ENCODE data around the gene ADAMTSL2. TPM values are rescaled to one million over a fixed set of nuclear protein-coding genes. Genes with fewer than 3 reads are reported as not detected.

Gene ADAMTSL2
- total RNA-seq, 1 donor from 2014 or later: 2.0 TPM

DNA sequence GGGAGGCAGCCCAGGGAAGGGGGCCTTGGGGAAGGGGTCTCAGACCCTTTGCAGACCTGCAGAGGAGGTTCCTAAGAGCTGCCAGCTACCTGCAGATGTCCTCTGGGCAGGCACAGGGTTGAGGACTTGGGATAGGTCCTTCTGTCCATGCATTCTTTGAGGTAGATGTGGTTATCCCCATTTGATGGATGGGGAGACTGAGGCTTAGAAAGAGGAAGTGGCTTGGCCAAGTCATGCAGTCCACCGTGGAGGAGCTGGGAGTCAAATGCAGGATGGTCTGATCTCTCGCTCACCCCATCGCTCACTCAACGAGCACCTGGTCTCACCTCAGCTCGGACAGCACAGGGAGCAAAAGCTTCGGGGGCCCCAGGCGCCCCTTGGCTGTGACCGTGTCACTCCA lies 20.2 kb downstream of the ADAMTSL2 start:
- intact Hi-C loops (cut with DNase I): no loop called here

GRCh38 chr9:133556354-133556753 lies 21.9 kb downstream of the ADAMTSL2 start:
- no peak for TF ChIP-seq CTCF (IDR thresholded peaks at IDR 0.05)
- no peak for TF ChIP-seq POLR2AphosphoS5 (IDR thresholded peaks at IDR 0.05; ENCODE audit: insufficient read depth in 1 of 2, low read depth in 1 of 2)
- TF ChIP-seq POLR2A (IDR thresholded peaks at IDR 0.05): no peak
- Histone ChIP-seq H3K4me1 (no peaks in the 10 kb centered on the region), H3K27ac (no peak overlapping the region), H3K4me3 (no peak overlapping the region), H3K36me3 (no peaks in the 10 kb centered on the region), H3K27me3 (no peaks in the 10 kb centered on the region), H3K9me3 (no peaks in the 10 kb centered on the region)
- no peak for DNase-seq (ENCODE audit: extremely low spot score in 2 of 2)
- intact Hi-C loops (cut with DNase I): no loop called here

More for the DNA sequence above, 20.2 kb downstream of the ADAMTSL2 start:
- Histone ChIP-seq H3K36me3 (no peaks in the 10 kb centered on the region), H3K4me1 (no peaks in the 10 kb centered on the region), H3K4me3 (no peak overlapping the region), H3K27ac (no peak overlapping the region), H3K27me3 (no peaks in the 10 kb centered on the region), H3K9me3 (no peaks in the 10 kb centered on the region)
- TF ChIP-seq CTCF (IDR thresholded peaks at IDR 0.05): no peak
- no peak for TF ChIP-seq POLR2A (IDR thresholded peaks at IDR 0.05)
- no peak for TF ChIP-seq POLR2AphosphoS5 (IDR thresholded peaks at IDR 0.05; ENCODE audit: insufficient read depth in 1 of 2, low read depth in 1 of 2)
- no peak for DNase-seq (ENCODE audit: extremely low spot score in 2 of 2)

DNA sequence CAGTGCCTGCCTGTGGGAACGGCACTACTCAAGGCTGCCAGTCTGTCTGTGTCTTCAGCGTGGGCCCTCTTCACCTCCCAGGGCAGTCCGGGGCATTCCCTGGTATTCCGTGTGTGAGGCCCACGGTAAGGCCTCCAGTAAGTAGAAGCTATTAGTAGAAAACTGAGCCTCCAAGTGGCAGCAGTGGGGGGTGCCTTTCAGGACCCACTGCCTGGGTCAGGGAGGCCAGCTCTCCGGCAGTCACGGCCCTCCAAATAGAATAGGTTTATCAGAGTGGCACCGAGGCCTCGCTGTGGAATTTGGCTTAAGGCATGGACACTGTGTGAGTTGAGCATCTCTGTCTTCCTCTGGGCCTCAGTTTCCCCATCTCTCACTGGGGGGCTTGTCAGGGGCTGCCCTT lies 23.1 kb downstream of the ADAMTSL2 start:
- no peak for TF ChIP-seq CTCF (IDR thresholded peaks at IDR 0.05)
- TF ChIP-seq POLR2A (IDR thresholded peaks at IDR 0.05): no peak
- TF ChIP-seq POLR2AphosphoS5 (IDR thresholded peaks at IDR 0.05; ENCODE audit: insufficient read depth in 1 of 2, low read depth in 1 of 2): no peak
- DNase-seq (ENCODE audit: extremely low spot score in 2 of 2): no peak
- intact Hi-C loops (cut with DNase I): no loop called here
- Histone ChIP-seq H3K9me3 (no peaks in the 10 kb centered on the region), H3K36me3 (no peaks in the 10 kb centered on the region), H3K4me1 (no peaks in the 10 kb centered on the region), H3K27me3 (no peaks in the 10 kb centered on the region), H3K27ac (no peak overlapping the region), H3K4me3 (no peak overlapping the region)

DNA sequence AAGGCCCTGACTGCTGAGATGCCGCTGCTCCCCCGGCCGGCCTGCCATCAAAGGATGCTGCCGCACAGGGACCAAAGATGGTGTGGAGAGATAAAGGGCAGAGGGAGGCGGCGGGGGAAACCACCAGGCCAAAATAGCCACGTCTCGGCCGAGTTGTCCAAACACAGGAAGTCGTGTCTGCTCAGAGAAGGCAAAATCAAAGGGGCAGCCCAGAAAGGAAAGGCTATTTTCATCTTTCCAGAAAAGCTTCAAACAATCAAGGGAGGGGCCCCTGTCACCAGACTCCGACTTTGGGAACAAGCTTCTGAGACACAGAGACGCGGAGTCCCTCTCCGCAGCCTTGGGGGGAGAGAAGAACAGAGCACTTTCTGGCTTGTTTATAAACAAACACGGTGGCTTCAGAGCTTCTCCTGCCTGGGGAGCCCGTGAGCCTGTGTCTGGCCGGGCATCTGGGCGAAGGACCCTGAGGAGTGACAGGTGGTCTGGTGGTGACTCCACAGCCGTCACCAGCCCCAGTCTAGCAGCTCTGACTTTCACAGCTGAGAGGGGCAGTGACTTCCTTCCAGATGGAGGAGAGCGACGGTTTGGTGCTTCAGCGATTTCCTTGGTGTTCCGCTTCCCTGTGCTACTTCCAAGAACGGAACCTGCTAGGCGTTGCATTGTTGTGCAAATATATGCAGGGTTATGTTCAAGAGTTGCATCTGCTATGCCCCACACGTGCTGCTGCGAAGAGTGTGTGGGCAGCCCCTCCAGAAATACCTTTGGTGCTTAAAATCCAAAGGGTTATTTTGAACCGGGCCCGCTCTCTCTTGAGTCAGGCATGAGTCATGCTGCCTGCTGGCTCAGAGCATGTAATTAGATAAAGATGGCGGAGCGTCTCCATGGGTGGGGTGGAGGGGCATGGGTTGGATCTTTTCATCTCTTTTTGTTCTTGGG lies 24.0 kb downstream of the ADAMTSL2 start:
- no peak overlapping the region for H3K4me3 ChIP-seq
- DNase-seq (ENCODE audit: extremely low spot score in 2 of 2): no peak

More for the DNA sequence above, 24.0 kb downstream of the ADAMTSL2 start:
- intact Hi-C loops (cut with DNase I): no loop called here
- Histone ChIP-seq H3K27ac (peak overlapping the region; percentile 7), H3K4me1 (peaks cover 5% of the 10 kb centered on the region), H3K27me3 (no peaks in the 10 kb centered on the region), H3K36me3 (no peaks in the 10 kb centered on the region), H3K9me3 (no peaks in the 10 kb centered on the region)
- TF ChIP-seq POLR2A (IDR thresholded peaks at IDR 0.05) (no peak), POLR2AphosphoS5 (IDR thresholded peaks at IDR 0.05; ENCODE audit: insufficient read depth in 1 of 2, low read depth in 1 of 2) (no peak), CTCF (IDR thresholded peaks at IDR 0.05) (no peak)

Measured in vagina (tissue), 2 donors.